H1 (cell line): Measurements from ENCODE around the gene GTF2H3. TPM values are rescaled to one million over a fixed set of nuclear protein-coding genes. Genes with fewer than 3 reads are reported as not detected.
A peak's percentile ranks its signal among the peaks of the same experiment; 100 is the strongest.
"Not testable (repeated sequence)": the region's sequence is repeated elsewhere in the genome, so short reads cannot be mapped to it uniquely, and the experiment has no call there.

Experiments
- CTCF ChIA-PET: fragments of 300-600 bp; sonication (Branson Sonifier 250); formaldehyde crosslinking; loops from one replicate; lab custom pipeline; 2021; ENCODE audit not compliant: partially characterized antibody; lab: Charles Lee
- POLR2A ChIA-PET: fragments of 300-600 bp; sonication (Branson Sonifier 250); formaldehyde crosslinking; loops from one replicate; lab custom pipeline; 2021; ENCODE audit warnings: inconsistent platforms; ENCODE audit not compliant: partially characterized antibody; lab: Charles Lee
- DNase-seq, 2 experiments: peaks; one replicate each; pipeline versions ENCODE4 v3.0.0 to v3.0.0-alpha.2; 2010 to 2022; ENCODE audit warnings: low spot score in 2 of 2, low read depth in 1 of 2, mixed read lengths in 1 of 2
- FAIRE-seq: peaks from 2 replicates; lab custom pipeline; 2011; peaks lifted over from hg19 to GRCh38; lab: Jason Lieb, UNC
- H2AFZ ChIP-seq: 2 replicates; pipeline ENCODE4 v1.8.1; 2012; ENCODE audit warnings: low read length, inconsistent platforms
- H2AK5ac ChIP-seq: 2 replicates; pipeline ENCODE4 v1.6.1; 2013; ENCODE audit warnings: low read depth, low read length
- H2BK120ac ChIP-seq: replicated peaks from 2 replicates; pipeline ENCODE3; 2013; ENCODE audit warnings: low read depth, low read length, inconsistent platforms
- H2BK12ac ChIP-seq: 2 replicates; pipeline ENCODE4 v1.6.1; 2013; ENCODE audit warnings: low read depth, low read length
- H2BK15ac ChIP-seq: 2 replicates; pipeline ENCODE4 v1.6.1; 2013; ENCODE audit warnings: low read length
- H2BK20ac ChIP-seq: 2 replicates; pipeline ENCODE4 v1.6.1; 2013; ENCODE audit warnings: low read length
- H2BK5ac ChIP-seq: 2 replicates; pipeline ENCODE4 v1.6.1; 2013; ENCODE audit warnings: low read depth, low read length
- H3K14ac ChIP-seq: 2 replicates; pipeline ENCODE4 v1.6.1; 2013; ENCODE audit warnings: inconsistent platforms; ENCODE audit not compliant: insufficient read length
- H3K18ac ChIP-seq: 2 replicates; pipeline ENCODE4 v1.6.1; 2013; ENCODE audit warnings: low read length; ENCODE audit errors: extremely low read depth
- H3K23ac ChIP-seq: 2 replicates; pipeline ENCODE4 v1.6.1; 2013; ENCODE audit warnings: inconsistent platforms; ENCODE audit not compliant: insufficient read length
- H3K23me2 ChIP-seq: 2 replicates; pipeline ENCODE4 v1.6.1; 2013; ENCODE audit warnings: low read depth, low read length
- H3K27ac ChIP-seq: 2 replicates; pipeline ENCODE4 v1.6.1; 2011; ENCODE audit warnings: low read depth, low read length, inconsistent platforms
- H3K27me3 ChIP-seq, 4 experiments: replicated peaks in 1 of 4; 1 replicate in 1 of 4; 2 replicates in 3 of 4; pipeline versions ENCODE4 v1.6.1 to v1.8.1; 2011 to 2013; ENCODE audit warnings: low read length in 3 of 4, mild to moderate bottlenecking in 3 of 4, inconsistent platforms in 2 of 4, mixed read lengths in 2 of 4, moderate library complexity in 1 of 4; ENCODE audit not compliant: control insufficient read depth in 3 of 4, insufficient read depth in 3 of 4; ENCODE audit errors: extremely low read depth in 1 of 4
- H3K36me3 ChIP-seq, 4 experiments: 2 replicates each; pipeline versions ENCODE4 v1.6.1 to v1.8.1; 2011 to 2013; ENCODE audit warnings: mild to moderate bottlenecking in 4 of 4, low read length in 3 of 4, moderate library complexity in 2 of 4, control low read depth in 1 of 4, inconsistent platforms in 1 of 4; ENCODE audit not compliant: insufficient read depth in 4 of 4, control insufficient read depth in 2 of 4
- H3K4ac ChIP-seq: replicated peaks from 2 replicates; pipeline ENCODE3; 2013; ENCODE audit warnings: low read length, low read depth, mixed read lengths, inconsistent platforms; ENCODE audit not compliant: insufficient read length
- H3K4me1 ChIP-seq, 4 experiments: replicated peaks in 1 of 4; 1 replicate in 1 of 4; 2 replicates in 3 of 4; pipeline versions ENCODE4 v1.6.1 to v1.8.1; 2011 to 2013; ENCODE audit warnings: low read length in 3 of 4, inconsistent platforms in 2 of 4, mixed read lengths in 1 of 4; ENCODE audit not compliant: insufficient read depth in 4 of 4, control insufficient read depth in 3 of 4
- H3K4me2 ChIP-seq, 2 experiments: 2 replicates each; pipeline versions ENCODE4 v1.6.1 to v1.8.1; 2011 to 2013; ENCODE audit warnings: low read depth in 2 of 2, low read length in 2 of 2, control low read depth in 1 of 2, inconsistent platforms in 1 of 2, mild to moderate bottlenecking in 1 of 2; ENCODE audit not compliant: insufficient read depth in 1 of 2
- H3K4me3 ChIP-seq, 4 experiments: fragments of 200-600, 300-600 bp in 1 of 4; sonication (generic), shearing (Covaris generic), sonication (Bioruptor Twin) in 1 of 4; 2 replicates each; pipeline versions ENCODE4 v1.5.1 to v1.8.1; 2011 to 2016; ENCODE audit warnings: low read length in 4 of 4, low read depth in 3 of 4, control low read depth in 2 of 4, inconsistent platforms in 2 of 4, mild to moderate bottlenecking in 2 of 4, mixed read lengths in 1 of 4, moderate library complexity in 1 of 4; ENCODE audit not compliant: insufficient read depth in 2 of 4; ENCODE audit errors: extremely low read depth in 1 of 4
- H3K56ac ChIP-seq: replicated peaks from 2 replicates; pipeline ENCODE3; 2013; ENCODE audit warnings: low read depth, mild to moderate bottlenecking, mixed read lengths, low read length, inconsistent platforms; ENCODE audit not compliant: insufficient read length
- H3K79me1 ChIP-seq: 2 replicates; pipeline ENCODE4 v1.6.1; 2013; ENCODE audit warnings: low read depth, low read length, control low read depth
- H3K79me2 ChIP-seq, 2 experiments: 2 replicates each; pipeline versions ENCODE4 v1.6.1 to v1.8.1; 2012 to 2013; ENCODE audit warnings: low read length in 2 of 2, mild to moderate bottlenecking in 2 of 2, inconsistent platforms in 1 of 2; ENCODE audit not compliant: insufficient read depth in 2 of 2, control insufficient read depth in 1 of 2
- H3K9ac ChIP-seq, 4 experiments: replicated peaks in 1 of 4; 1 replicate in 1 of 4; 2 replicates in 3 of 4; pipeline versions ENCODE4 v1.6.1 to v1.8.1; 2011 to 2013; ENCODE audit warnings: low read depth in 3 of 4, low read length in 3 of 4, control low read depth in 2 of 4, mild to moderate bottlenecking in 2 of 4, moderate library complexity in 2 of 4, inconsistent platforms in 1 of 4; ENCODE audit errors: extremely low read depth in 1 of 4
- H3K9me3 ChIP-seq, 2 experiments: 2 replicates each; pipeline versions ENCODE4 v1.6.1 to v1.8.1; 2012 to 2013; ENCODE audit warnings: mild to moderate bottlenecking in 2 of 2, moderate library complexity in 2 of 2, control low read depth in 1 of 2, inconsistent platforms in 1 of 2, low read depth in 1 of 2, low read length in 1 of 2, mixed read lengths in 1 of 2; ENCODE audit not compliant: insufficient read depth in 2 of 2
- H4K20me1 ChIP-seq, 2 experiments: replicated peaks in 1 of 2; 2 replicates each; pipeline versions ENCODE3 to v1.8.1; 2011 to 2013; ENCODE audit warnings: inconsistent platforms in 2 of 2, low read length in 2 of 2, mild to moderate bottlenecking in 1 of 2; ENCODE audit not compliant: insufficient read depth in 2 of 2, control insufficient read depth in 1 of 2
- H4K5ac ChIP-seq: 2 replicates; pipeline ENCODE4 v1.6.1; 2013; ENCODE audit warnings: low read length, low read depth, mixed read lengths, inconsistent platforms; ENCODE audit not compliant: insufficient read length
- H4K8ac ChIP-seq: 2 replicates; pipeline ENCODE4 v1.8.0; 2013; ENCODE audit warnings: mild to moderate bottlenecking, moderate library complexity, low read length, inconsistent platforms; ENCODE audit not compliant: insufficient read depth; ENCODE audit errors: extremely low read depth
- H4K91ac ChIP-seq: replicated peaks from 2 replicates; pipeline ENCODE3; 2013; ENCODE audit warnings: low read length, mixed read lengths, inconsistent platforms; ENCODE audit not compliant: insufficient read length
- WGBS, 2 experiments: shearing (Covaris generic) in 1 of 2; methylation state at CpG; one replicate each; pipeline versions ENCODE4 v1.1.6 to v1.1.7; 2013 to 2015; ENCODE audit warnings: low lambda C conversion rate in 2 of 2, mixed read lengths in 2 of 2, inconsistent platforms in 1 of 2, low coverage in 1 of 2, missing lambda C conversion rate in 1 of 2; ENCODE audit not compliant: insufficient replicate concordance in 2 of 2, insufficient coverage in 1 of 2, insufficient read length in 1 of 2; ENCODE audit errors: extremely low coverage in 1 of 2, missing lambda C conversion rate in 1 of 2; 5-methylcytosine and 5-hydroxymethylcytosine counted together
- polyA plus RNA-seq, 7 experiments: library from polyadenylated mRNA; depleted of rRNA in 3 of 7; stranded (reverse) in 5 of 7; unstranded in 2 of 7; fragments of >200 nt in 5 of 7; fragments of 200-250 nt in 2 of 7; gene quantifications; 1 replicate in 5 of 7; 2 replicates in 1 of 7; 4 replicates in 1 of 7; pipeline versions ENCODE4 v1.2.1 to v1.2.3, GENCODE V29; 2011 to 2013; ENCODE audit warnings: missing spikeins in 2 of 7, mixed read lengths in 2 of 7
- total RNA-seq: library from RNA; stranded (reverse); fragmentation: NEBNext Ultra II Directional; extraction: Animal tissue kit (Norgen Biotek cat#: 25700); gene quantifications from 2 replicates; pipeline ENCODE4 v1.2.1, GENCODE V29; 2021

Gene GTF2H3
- total and polyA plus RNA-seq, 2 of the 8 experiments (the other 6 are each of a cell fraction or from before 2014, with no cell fraction given): 21.0 to 32.1 TPM

DNA sequence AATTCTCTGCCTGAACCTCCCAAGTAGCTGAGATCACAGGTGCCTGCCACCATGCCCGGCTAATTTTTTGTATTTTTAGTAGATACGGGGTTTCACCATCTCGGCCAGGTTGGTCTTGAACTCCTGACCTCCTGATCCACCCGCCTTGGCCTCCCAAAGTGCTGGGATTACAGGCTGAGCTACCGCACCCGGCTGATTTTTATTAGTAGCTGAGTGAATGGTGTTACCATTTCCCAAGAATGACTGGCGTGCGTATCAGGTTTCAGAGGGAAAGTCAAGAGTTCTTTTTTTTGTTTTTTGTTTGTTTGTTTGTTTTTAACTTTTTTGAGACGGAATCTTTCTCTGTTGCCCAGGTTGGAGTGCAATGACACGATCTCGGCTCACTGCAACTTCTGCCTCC is 30.1 kb upstream of the GTF2H3 start:
- H3K56ac ChIP-seq, H3K9ac ChIP-seq, H2BK120ac ChIP-seq, H2AFZ ChIP-seq, H3K79me1 ChIP-seq, H3K23ac ChIP-seq, H3K4ac ChIP-seq, H3K14ac ChIP-seq, H3K27me3 ChIP-seq, H4K20me1 ChIP-seq, H2AK5ac ChIP-seq, DNase-seq, H2BK15ac ChIP-seq, H3K9me3 ChIP-seq, H2BK20ac ChIP-seq, H4K91ac ChIP-seq, H2BK12ac ChIP-seq, FAIRE-seq, H4K5ac ChIP-seq, H3K27ac ChIP-seq, H3K4me3 ChIP-seq, H3K4me1 ChIP-seq, H2BK5ac ChIP-seq, H4K8ac ChIP-seq, H3K18ac ChIP-seq: not testable (repeated sequence)
- H3K4me2 ChIP-seq: peak overlapping the region in 1 of 2 experiments; percentile 89; a peak in 1 of 4 replicates
- POLR2A ChIA-PET: interaction anchor here (1.1 to 3.5 kb wide), 4 partner anchors 15 to 238 kb away, joined by 3 to 25 read pairs (median 7); partner anchors contain the start of gene SBNO1
- WGBS, 2 experiments: 94% methylated on average over 11 of the region's 11 CpGs; no CpG with 5 or more reads in 1 of the 2 experiments
- CTCF ChIA-PET: interaction anchor here (1.2 to 2.4 kb wide), 2 partner anchors 15 to 18 kb away, joined by 4 to 17 read pairs; no protein-coding TSS in a partner anchor
- peaks cover 21 to 40% (median 31%) of the 10 kb centered on the region in 4 experiments for H3K36me3 ChIP-seq
- peaks cover 11% of the 10 kb centered on the region for H3K23me2 ChIP-seq
- H3K79me2 ChIP-seq: peaks cover 25 to 50% of the 10 kb centered on the region in 2 experiments
